WTC11 (cell line): Measurements from ENCODE around the gene CSPG4. TPM values are rescaled to one million over a fixed set of nuclear protein-coding genes. Genes with fewer than 3 reads are reported as not detected.

Source experiments
- ARID4B ChIP-seq: sonication (generic); formaldehyde crosslinking; IDR thresholded peaks from 2 replicates; pipeline ENCODE4 v1.8.0; 2023; ENCODE audit warnings: missing genetic modification reagents, mild to moderate bottlenecking, borderline replicate concordance
- ATF2 ChIP-seq: sonication (generic); formaldehyde crosslinking; IDR thresholded peaks from 2 replicates; pipeline ENCODE4 v1.8.1; 2022; ENCODE audit warnings: low read depth, missing genetic modification reagents, borderline replicate concordance
- E2F4 ChIP-seq: sonication (generic); formaldehyde crosslinking; IDR thresholded peaks from 2 replicates; pipeline ENCODE4 v1.8.1; 2022; ENCODE audit warnings: low read depth, mild to moderate bottlenecking, moderate library complexity, missing genetic modification reagents, borderline replicate concordance
- FOXK1 ChIP-seq: sonication (generic); formaldehyde crosslinking; IDR thresholded peaks from 2 replicates; pipeline ENCODE4 v1.8.0; 2022; ENCODE audit warnings: mild to moderate bottlenecking, moderate library complexity, missing genetic modification reagents
- HMGXB4 ChIP-seq: sonication (generic); formaldehyde crosslinking; IDR thresholded peaks from 2 replicates; pipeline ENCODE4 v1.8.1; 2023; ENCODE audit warnings: mild to moderate bottlenecking, moderate library complexity, missing genetic modification reagents
- RELA ChIP-seq: sonication (generic); formaldehyde crosslinking; IDR thresholded peaks from 2 replicates; pipeline ENCODE4 v1.8.1; 2022; ENCODE audit warnings: missing genetic modification reagents, mild to moderate bottlenecking, borderline replicate concordance
- ZBTB21 ChIP-seq: sonication (generic); formaldehyde crosslinking; IDR thresholded peaks from 2 replicates; pipeline ENCODE4 v1.8.1; 2023; ENCODE audit warnings: mild to moderate bottlenecking, missing genetic modification reagents, borderline replicate concordance
- ZNF219 ChIP-seq: sonication (generic); formaldehyde crosslinking; IDR thresholded peaks from 2 replicates; pipeline ENCODE4 v1.8.0; 2023; ENCODE audit warnings: missing genetic modification reagents, mild to moderate bottlenecking, borderline replicate concordance
- total RNA-seq: library from RNA; stranded (reverse); gene quantifications from 3 replicates; pipeline ENCODE4 v1.2.3, GENCODE V29; 2021
- TF ChIP-seq, protein P1 (sequence below): sonication (generic); formaldehyde crosslinking; conservative IDR thresholded peaks from 2 replicates; pipeline ENCODE4 v1.8.1; 2023; ENCODE audit warnings: mild to moderate bottlenecking, low read depth, missing genetic modification reagents, moderate library complexity
- TF ChIP-seq, protein P2 (sequence below): sonication (generic); formaldehyde crosslinking; IDR thresholded peaks from 2 replicates; pipeline ENCODE4 v1.8.0; 2022; ENCODE audit warnings: missing genetic modification reagents

The CSPG4 gene
- total RNA-seq, 1 experiment from 2014 or later, result 2.9 TPM

DNA sequence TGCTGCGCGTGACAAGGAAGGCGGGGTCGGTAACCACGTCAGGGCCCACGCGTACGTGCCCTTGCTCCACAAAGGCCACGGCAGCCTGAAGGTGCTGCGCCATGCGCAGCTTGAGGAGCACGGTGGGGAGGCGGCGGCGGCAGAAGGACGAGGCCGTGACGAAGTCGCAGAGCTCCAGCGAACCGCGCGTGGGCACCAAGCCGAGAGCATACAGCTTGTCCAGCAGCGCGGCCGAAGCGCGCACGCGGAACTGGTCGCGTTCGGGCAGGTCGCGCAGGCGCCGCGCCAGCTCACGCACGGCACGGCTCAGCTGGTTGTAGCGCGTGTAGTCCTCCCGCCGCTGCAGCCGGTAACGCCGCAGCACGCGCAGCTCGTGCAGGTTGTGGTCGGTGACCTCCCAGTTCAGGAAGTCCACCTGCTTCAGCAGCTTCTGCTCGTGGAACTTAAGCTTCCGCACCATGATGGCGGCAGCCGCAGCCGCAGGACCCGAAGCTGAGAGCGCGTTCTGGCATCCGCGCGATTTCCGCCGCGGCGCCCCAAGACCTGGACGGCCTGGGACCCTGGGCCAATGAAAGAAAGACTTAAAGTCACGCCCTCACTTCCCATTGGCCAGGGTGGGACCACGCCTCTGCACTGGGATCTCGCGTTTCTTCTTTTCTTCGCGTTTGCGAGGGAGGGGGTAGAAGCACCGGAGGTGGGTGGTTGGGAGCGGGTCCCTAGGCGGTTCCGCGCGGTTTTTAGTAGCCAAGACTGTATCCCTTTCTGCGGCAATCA is 72.8 kb downstream of the CSPG4 start, which contains the start of gene IMP3 (continued):
- TF ChIP-seq, protein P1, sequence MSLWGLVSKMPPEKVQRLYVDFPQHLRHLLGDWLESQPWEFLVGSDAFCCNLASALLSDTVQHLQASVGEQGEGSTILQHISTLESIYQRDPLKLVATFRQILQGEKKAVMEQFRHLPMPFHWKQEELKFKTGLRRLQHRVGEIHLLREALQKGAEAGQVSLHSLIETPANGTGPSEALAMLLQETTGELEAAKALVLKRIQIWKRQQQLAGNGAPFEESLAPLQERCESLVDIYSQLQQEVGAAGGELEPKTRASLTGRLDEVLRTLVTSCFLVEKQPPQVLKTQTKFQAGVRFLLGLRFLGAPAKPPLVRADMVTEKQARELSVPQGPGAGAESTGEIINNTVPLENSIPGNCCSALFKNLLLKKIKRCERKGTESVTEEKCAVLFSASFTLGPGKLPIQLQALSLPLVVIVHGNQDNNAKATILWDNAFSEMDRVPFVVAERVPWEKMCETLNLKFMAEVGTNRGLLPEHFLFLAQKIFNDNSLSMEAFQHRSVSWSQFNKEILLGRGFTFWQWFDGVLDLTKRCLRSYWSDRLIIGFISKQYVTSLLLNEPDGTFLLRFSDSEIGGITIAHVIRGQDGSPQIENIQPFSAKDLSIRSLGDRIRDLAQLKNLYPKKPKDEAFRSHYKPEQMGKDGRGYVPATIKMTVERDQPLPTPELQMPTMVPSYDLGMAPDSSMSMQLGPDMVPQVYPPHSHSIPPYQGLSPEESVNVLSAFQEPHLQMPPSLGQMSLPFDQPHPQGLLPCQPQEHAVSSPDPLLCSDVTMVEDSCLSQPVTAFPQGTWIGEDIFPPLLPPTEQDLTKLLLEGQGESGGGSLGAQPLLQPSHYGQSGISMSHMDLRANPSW, result no peak
- TF ChIP-seq RELA (CRISPR knock-in tag) (no peak), ZNF219 (CRISPR knock-in tag) (peak; percentile 67; the same call in 1 of the 2 replicates), E2F4 (peak; percentile 60), ZBTB21 (CRISPR knock-in tag) (peak; percentile 92), ATF2 (no peak), FOXK1 (peak; percentile 70), ARID4B (CRISPR knock-in tag) (peak; percentile 97), HMGXB4 (CRISPR knock-in tag) (peak; percentile 93)
- TF ChIP-seq, protein P2, sequence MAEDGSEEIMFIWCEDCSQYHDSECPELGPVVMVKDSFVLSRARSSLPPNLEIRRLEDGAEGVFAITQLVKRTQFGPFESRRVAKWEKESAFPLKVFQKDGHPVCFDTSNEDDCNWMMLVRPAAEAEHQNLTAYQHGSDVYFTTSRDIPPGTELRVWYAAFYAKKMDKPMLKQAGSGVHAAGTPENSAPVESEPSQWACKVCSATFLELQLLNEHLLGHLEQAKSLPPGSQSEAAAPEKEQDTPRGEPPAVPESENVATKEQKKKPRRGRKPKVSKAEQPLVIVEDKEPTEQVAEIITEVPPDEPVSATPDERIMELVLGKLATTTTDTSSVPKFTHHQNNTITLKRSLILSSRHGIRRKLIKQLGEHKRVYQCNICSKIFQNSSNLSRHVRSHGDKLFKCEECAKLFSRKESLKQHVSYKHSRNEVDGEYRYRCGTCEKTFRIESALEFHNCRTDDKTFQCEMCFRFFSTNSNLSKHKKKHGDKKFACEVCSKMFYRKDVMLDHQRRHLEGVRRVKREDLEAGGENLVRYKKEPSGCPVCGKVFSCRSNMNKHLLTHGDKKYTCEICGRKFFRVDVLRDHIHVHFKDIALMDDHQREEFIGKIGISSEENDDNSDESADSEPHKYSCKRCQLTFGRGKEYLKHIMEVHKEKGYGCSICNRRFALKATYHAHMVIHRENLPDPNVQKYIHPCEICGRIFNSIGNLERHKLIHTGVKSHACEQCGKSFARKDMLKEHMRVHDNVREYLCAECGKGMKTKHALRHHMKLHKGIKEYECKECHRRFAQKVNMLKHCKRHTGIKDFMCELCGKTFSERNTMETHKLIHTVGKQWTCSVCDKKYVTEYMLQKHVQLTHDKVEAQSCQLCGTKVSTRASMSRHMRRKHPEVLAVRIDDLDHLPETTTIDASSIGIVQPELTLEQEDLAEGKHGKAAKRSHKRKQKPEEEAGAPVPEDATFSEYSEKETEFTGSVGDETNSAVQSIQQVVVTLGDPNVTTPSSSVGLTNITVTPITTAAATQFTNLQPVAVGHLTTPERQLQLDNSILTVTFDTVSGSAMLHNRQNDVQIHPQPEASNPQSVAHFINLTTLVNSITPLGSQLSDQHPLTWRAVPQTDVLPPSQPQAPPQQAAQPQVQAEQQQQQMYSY, result peak; percentile 36; the same call in 1 of the 2 replicates
